Transverse colon (tissue), 4 donors: Measurements from ENCODE around the gene PHB1. TPM values are rescaled to one million over a fixed set of nuclear protein-coding genes. Genes with fewer than 3 reads are reported as not detected.

Experiments used
- DNase-seq: peaks from one replicate; pipeline ENCODE4 v3.0.0-alpha.2; 2019
- H3K27ac ChIP-seq, 4 donors: fragments of 200-600 bp; sonication (generic); 2 replicates each; pipeline ENCODE4 v1.5.1; 2016 to 2018; ENCODE audit warnings: inconsistent platforms in 4 of 4
- H3K27me3 ChIP-seq: fragments of 200-600 bp; sonication (generic); 2 replicates; pipeline ENCODE4 v1.5.1; 2017; ENCODE audit warnings: inconsistent platforms
- H3K36me3 ChIP-seq, 4 donors: fragments of 200-600 bp; sonication (generic); 2 replicates each; pipeline ENCODE4 v1.5.1; 2017 to 2019; ENCODE audit warnings: inconsistent platforms in 4 of 4
- H3K4me1 ChIP-seq, 4 donors: fragments of 200-600 bp; sonication (generic); 2 replicates each; pipeline ENCODE4 v1.5.1; 2017 to 2020; ENCODE audit warnings: inconsistent platforms in 4 of 4
- H3K4me3 ChIP-seq, 4 donors: fragments of 200-600 bp; sonication (generic); 1 replicate in 1 of 4; 2 replicates in 3 of 4; pipeline versions ENCODE4 v1.5.1 to v1.6.1; 2017 to 2019; ENCODE audit warnings: inconsistent platforms in 4 of 4
- H3K9me3 ChIP-seq, 2 donors: fragments of 200-600 bp; sonication (generic); 2 replicates each; pipeline ENCODE4 v1.5.1; 2017 to 2019; ENCODE audit warnings: inconsistent platforms in 2 of 2
- CTCF ChIP-seq, 5 experiments: fragments of 200-600 bp in 3 of 5; fragments of 450-650 bp in 2 of 5; sonication (generic) in 3 of 5; IDR thresholded peaks; 1 replicate in 2 of 5; 2 replicates in 3 of 5; pipeline ENCODE4 v1.5.1; 2016 to 2017; ENCODE audit warnings: antibody characterized with exemption in 5 of 5, inconsistent platforms in 3 of 5, mild to moderate bottlenecking in 2 of 5, moderate library complexity in 1 of 5
- EP300 ChIP-seq: sonication (generic); formaldehyde crosslinking; IDR thresholded peaks from one replicate; pipeline ENCODE4 v1.6.1; 2017; ENCODE audit warnings: antibody characterized with exemption, low read depth
- POLR2A ChIP-seq: fragments of 450-650 bp; IDR thresholded peaks from one replicate; pipeline ENCODE4 v1.6.1; 2016; ENCODE audit warnings: antibody characterized with exemption, mild to moderate bottlenecking, moderate library complexity
- POLR2AphosphoS5 ChIP-seq, 3 donors: sonication (generic); formaldehyde crosslinking; IDR thresholded peaks; one replicate each; pipeline ENCODE4 v1.6.1; 2016; ENCODE audit warnings: antibody characterized with exemption in 3 of 3
- WGBS, 2 donors: methylation state at CpG; one replicate each; pipeline ENCODE4 v1.1.5; 2018; ENCODE audit warnings: low coverage in 1 of 2; 5-methylcytosine and 5-hydroxymethylcytosine counted together
- in situ Hi-C, 4 donors: fragments of 200-750 bp; cut with MboI; loops; one replicate each; pipeline versions ENCODE4 v1.15.0 to v1.15.1; 2017; ENCODE audit warnings: low sequenced_read_pairs in 3 of 4, low pct_ligation_motif_present in 1 of 4, low pct_unique_long_range_greater_than_20kb in 1 of 4
- intact Hi-C: fragments of 100-400 bp; cut with DNase I; formaldehyde crosslinking; loops from one replicate; pipeline ENCODE4 v1.15.1; 2023; ENCODE audit warnings: low total_unique reads
- total RNA-seq, 4 donors: library from RNA; depleted of rRNA; stranded (reverse); fragments of >200 nt; gene quantifications; one replicate each; pipeline ENCODE4 v1.1.0, GENCODE V29; 2016

The PHB1 gene
- total RNA-seq, 4 donors from 2014 or later = 40.8 to 114 (median 74.4) TPM

- no peak overlapping the region for H3K27ac ChIP-seq
- H3K36me3 ChIP-seq = no peaks in the 10 kb centered on the region
- TF ChIP-seq CTCF (IDR thresholded peaks at IDR 0.05) = no peak
- TF ChIP-seq POLR2A = no peak
- no peak for TF ChIP-seq POLR2AphosphoS5 (IDR thresholded peaks at IDR 0.05)
- no peak for TF ChIP-seq EP300
- intact Hi-C loops = loop anchor here (2.0 kb wide), 1 partner anchor 117 kb away; no protein-coding TSS in a partner anchor
- no peak overlapping the region for H3K4me3 ChIP-seq
- peaks cover 49% of the 10 kb centered on the region for H3K27me3 ChIP-seq
- DNase-seq = no peak
- H3K9me3 ChIP-seq = no peaks in the 10 kb centered on the region
- WGBS, 2 donors = 67 to 75% methylated on average over 3 to 7 of the region's 7 CpGs
- no peaks in the 10 kb centered on the region for H3K4me1 ChIP-seq
- in situ Hi-C loops = loop anchor here in 3 of 4 donors (10.0 kb wide), 2 partner anchors 57 to 117 kb away; partner anchors contain the start of gene NGFR (in 1 of the 3)
These were observed 23.2 kb upstream of the PHB1 start for GRCh38 chr17:49437696-49438435.

- H3K36me3 ChIP-seq = no peaks in the 10 kb centered on the region
- no peak overlapping the region for H3K4me3 ChIP-seq
- no peak overlapping the region for H3K27ac ChIP-seq
- WGBS, 2 donors = 74 to 81% methylated on average over 4 of the region's 4 CpGs
- H3K27me3 ChIP-seq = peaks cover 38% of the 10 kb centered on the region
- intact Hi-C loops = no loop called here
- DNase-seq = no peak
- TF ChIP-seq CTCF (IDR thresholded peaks at IDR 0.05) = no peak
- TF ChIP-seq POLR2AphosphoS5 (IDR thresholded peaks at IDR 0.05) = no peak
- no peak for TF ChIP-seq EP300
- no peak for TF ChIP-seq POLR2A
- no peaks in the 10 kb centered on the region for H3K9me3 ChIP-seq
- in situ Hi-C loops = loop anchor here in 3 of 4 donors (10.0 kb wide), 2 partner anchors 59 to 119 kb away; partner anchors contain the start of gene NGFR (in 1 of the 3)
- H3K4me1 ChIP-seq = no peaks in the 10 kb centered on the region
These were observed 21.5 kb upstream of the PHB1 start for GRCh38 chr17:49436174-49436573.

GRCh38 chr17:49435671-49436029 is 21.0 kb upstream of the PHB1 start:
- intact Hi-C loops (no loop called here), in situ Hi-C loops (loop anchor here in 3 of 4 donors (10.0 kb wide), 2 partner anchors 59 to 119 kb away; partner anchors contain the start of gene NGFR (in 1 of the 3))
- Histone ChIP-seq H3K4me1 (no peaks in the 10 kb centered on the region), H3K36me3 (no peaks in the 10 kb centered on the region), H3K4me3 (no peak overlapping the region), H3K9me3 (no peaks in the 10 kb centered on the region), H3K27ac (no peak overlapping the region), H3K27me3 (peaks cover 34% of the 10 kb centered on the region)
- WGBS, 2 donors = 65 to 70% methylated on average over 2 to 4 of the region's 4 CpGs
- TF ChIP-seq CTCF (IDR thresholded peaks at IDR 0.05) (no peak), POLR2A (no peak), POLR2AphosphoS5 (IDR thresholded peaks at IDR 0.05) (no peak), EP300 (no peak)
- no peak for DNase-seq

- Histone ChIP-seq H3K9me3 (no peaks in the 10 kb centered on the region), H3K4me3 (no peak overlapping the region), H3K27ac (no peak overlapping the region), H3K36me3 (no peaks in the 10 kb centered on the region), H3K27me3 (peaks cover 28% of the 10 kb centered on the region), H3K4me1 (no peaks in the 10 kb centered on the region)
- 67 to 71% methylated on average over 2 to 10 of the region's 13 CpGs for WGBS, 2 donors
- TF ChIP-seq CTCF (IDR thresholded peaks at IDR 0.05) (peak; percentile 46 to 78 (median 68)), POLR2AphosphoS5 (IDR thresholded peaks at IDR 0.05) (no peak)
- DNase-seq = peak; percentile 31
- in situ Hi-C loops (loop anchor here in 3 of 4 donors (10.0 kb wide), 2 partner anchors 60 to 120 kb away; partner anchors contain the start of gene NGFR (in 1 of the 3)), intact Hi-C loops (no loop called here)
These were observed 20.4 kb upstream of the PHB1 start for GRCh38 chr17:49434821-49435670.
